GM23248 (cell line): ENCODE measurements around the gene ACIN1.

Experiments used
- EZH2 ChIP-seq: fragments of 200-600 bp; sonication (generic); IDR thresholded peaks from 2 replicates; pipeline ENCODE4 v1.6.1; 2018; ENCODE audit warnings: antibody characterized with exemption, mild to moderate bottlenecking; ENCODE audit not compliant: insufficient read depth, poor library complexity, severe bottlenecking
- EZH2phosphoT487 ChIP-seq: fragments of 200-600 bp; sonication (generic); IDR thresholded peaks from 2 replicates; pipeline ENCODE4 v1.6.1; 2018; ENCODE audit warnings: antibody characterized with exemption, moderate library complexity, mild to moderate bottlenecking, low read depth; ENCODE audit not compliant: insufficient read depth

DNA sequence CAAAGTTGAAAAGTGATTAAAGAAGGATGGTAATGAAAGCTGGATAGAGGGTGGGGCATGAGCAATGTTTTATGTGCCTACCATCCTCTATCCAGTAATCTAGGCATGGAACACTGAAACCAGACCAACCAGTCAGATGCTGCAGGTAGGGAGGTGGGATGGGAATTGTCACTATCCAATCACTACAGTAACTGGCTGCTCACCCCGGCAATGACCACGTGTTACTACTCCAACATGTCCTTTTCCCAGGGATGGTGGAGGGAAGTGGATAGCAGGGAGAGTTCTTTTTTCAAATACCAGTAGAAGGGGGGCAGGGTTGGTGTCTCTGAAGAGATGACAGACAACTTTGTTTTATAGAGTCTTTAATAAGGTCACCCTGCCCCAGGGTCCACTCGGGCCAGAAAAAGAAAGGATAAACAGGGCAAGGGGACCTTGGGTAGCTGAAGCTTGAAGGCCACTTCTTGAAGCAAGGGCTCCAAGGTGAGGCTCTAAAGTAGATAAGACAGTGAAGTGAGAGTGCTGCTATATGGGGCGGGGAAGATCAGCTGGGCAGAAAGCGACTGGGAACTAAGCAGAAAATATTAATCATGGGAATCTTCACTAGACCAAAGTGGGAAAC is 22.9 kb downstream of the ACIN1 start:
- no peak for TF ChIP-seq EZH2
- TF ChIP-seq EZH2phosphoT487: no peak
